Right lobe of liver (tissue), 4 donors: ENCODE data around the gene MRPL3.

Experiments used
- POLR2A ChIP-seq: fragments of 450-650 bp; IDR thresholded peaks from one replicate; pipeline ENCODE4 v1.6.1; 2017; ENCODE audit warnings: antibody characterized with exemption, mild to moderate bottlenecking
- TF ChIP-seq, protein P1 (sequence below), 4 donors: fragments of 200-600 bp in 3 of 4; fragments of 450-650 bp in 1 of 4; IDR thresholded peaks; one replicate each; pipeline versions ENCODE4 v1.5.1 to v1.8.0; 2016 to 2022; ENCODE audit warnings: antibody characterized with exemption in 4 of 4, mild to moderate bottlenecking in 2 of 4
- donor health status: DM: no; HTN: no; CAD: no.
- donor health status: DM: no; HTN: no; CAD: no.
- donor health status: DM: no; HTN: yes; CAD: no.

DNA sequence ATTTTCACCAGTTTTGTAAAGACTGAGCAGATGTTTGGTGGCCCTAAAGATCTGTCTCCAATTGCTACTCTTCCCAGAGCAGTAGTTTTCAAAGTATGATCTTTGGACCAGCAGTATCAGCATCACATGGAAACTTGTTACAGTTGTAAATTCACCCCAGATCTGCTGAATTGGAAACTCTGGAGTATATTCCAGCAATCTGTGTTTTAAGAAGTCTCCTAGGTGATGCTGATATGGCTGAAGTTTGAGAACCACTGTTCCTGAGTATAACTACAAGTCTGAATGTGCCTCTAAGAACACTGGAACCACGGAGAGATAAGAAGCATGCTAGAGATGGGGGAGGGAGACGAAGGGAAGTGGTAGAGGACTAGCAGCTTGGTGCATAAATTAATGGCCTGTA, 75.5 kb downstream of the MRPL3 start:
- TF ChIP-seq, protein P1, sequence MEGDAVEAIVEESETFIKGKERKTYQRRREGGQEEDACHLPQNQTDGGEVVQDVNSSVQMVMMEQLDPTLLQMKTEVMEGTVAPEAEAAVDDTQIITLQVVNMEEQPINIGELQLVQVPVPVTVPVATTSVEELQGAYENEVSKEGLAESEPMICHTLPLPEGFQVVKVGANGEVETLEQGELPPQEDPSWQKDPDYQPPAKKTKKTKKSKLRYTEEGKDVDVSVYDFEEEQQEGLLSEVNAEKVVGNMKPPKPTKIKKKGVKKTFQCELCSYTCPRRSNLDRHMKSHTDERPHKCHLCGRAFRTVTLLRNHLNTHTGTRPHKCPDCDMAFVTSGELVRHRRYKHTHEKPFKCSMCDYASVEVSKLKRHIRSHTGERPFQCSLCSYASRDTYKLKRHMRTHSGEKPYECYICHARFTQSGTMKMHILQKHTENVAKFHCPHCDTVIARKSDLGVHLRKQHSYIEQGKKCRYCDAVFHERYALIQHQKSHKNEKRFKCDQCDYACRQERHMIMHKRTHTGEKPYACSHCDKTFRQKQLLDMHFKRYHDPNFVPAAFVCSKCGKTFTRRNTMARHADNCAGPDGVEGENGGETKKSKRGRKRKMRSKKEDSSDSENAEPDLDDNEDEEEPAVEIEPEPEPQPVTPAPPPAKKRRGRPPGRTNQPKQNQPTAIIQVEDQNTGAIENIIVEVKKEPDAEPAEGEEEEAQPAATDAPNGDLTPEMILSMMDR (IDR thresholded peaks at IDR 0.05): no peak
- no peak for TF ChIP-seq POLR2A
